HG03064 (cell line): ENCODE results near the gene STK10.

Experiments
- ATAC-seq: cut with Tn5 transposase; IDR thresholded peaks from one replicate; pipeline ENCODE4 v1.9.1; 2021; ENCODE audit warnings: low read depth; ENCODE audit not compliant: unreplicated experiment

STK10 gene

DNA sequence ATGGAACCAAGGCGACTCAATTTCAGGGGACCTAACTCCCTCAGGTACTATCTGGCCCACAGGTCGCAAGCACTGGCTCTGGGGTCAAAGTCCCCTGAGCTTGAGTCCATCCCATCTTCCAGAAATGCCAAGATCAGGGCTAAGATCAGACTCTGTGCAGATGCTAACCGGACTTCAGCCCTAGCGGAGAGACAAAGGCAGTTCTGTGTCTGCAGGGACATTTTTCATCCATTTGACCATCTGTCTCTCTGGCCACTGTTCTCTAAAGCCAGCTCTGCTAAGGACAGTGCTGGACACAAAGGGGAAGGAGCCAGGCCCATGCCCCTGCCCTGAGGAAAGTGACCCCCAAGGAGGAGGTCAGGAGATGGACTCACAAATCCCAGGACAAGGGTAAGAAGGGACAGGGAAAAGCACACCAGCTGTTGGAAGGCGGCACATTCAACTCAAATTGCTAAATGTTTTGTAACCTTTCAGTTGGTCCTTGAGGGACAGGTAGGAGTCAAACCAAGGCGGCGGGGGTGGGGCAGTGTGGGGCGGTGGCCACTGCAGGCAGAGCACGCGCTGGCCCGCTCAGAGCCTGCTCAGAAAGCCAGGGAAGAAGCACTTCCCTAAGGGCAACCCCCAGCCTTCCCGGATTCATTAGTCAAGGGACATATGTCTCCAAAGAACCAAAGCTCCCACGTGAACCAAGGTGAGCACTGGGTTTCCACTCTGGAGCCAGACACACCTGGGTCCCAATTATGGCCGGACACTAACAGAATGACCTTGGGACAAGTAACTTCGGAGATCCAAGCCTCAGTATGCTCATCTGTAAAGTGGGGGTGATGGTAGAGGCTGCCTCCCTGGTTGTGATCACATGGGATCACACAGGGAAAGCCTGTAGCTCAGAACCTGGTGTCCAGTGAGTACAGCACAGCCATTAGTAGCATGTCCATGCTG is 42.8 kb downstream of the STK10 start:
- ATAC-seq: no peak

DNA sequence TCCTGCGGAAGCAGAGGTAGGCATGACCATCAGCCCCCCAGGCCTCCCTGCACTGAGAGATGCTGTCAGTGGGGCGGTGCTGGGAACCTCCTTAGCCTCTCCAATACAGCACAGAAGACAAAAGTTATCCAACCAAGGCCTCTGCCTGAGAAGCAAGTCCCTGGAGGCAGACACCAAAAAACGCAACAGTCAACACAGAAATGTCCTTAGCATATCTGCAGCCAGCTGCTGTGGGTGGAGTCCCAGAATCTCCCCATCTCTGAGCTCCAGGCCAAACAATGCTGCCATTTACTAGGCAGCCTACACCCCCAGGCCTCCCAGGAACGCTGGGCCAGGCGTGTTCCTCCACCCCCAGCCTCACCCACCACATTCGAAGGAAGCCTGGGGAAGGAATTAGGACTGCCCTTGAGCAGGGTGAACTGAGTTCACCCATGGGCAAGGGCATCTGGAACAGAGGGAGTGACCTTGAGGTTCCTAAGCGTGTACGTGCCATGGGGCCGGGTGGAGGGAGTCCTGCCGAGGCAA is 43.7 kb downstream of the STK10 start:
- no peak for ATAC-seq

DNA sequence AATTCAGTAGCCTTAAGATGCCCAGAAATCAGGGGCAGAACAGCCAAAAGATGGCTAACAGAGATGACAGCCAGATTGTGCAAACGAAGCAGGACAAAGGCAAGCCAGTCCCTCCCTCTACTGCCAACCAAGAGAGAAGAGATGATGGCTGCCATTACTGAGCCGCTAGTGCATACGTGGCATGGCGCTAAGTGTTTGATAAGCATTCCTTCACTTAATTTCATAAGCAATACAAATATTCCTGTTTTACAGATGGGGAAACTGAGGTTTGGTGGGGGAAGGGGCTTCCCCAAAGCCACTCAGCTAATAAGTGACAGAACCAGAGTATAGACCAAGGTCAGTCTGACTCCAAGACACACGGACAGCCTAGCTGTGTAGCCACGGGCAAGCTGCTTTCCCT is 44.1 kb downstream of the STK10 start:
- ATAC-seq: no peak

DNA sequence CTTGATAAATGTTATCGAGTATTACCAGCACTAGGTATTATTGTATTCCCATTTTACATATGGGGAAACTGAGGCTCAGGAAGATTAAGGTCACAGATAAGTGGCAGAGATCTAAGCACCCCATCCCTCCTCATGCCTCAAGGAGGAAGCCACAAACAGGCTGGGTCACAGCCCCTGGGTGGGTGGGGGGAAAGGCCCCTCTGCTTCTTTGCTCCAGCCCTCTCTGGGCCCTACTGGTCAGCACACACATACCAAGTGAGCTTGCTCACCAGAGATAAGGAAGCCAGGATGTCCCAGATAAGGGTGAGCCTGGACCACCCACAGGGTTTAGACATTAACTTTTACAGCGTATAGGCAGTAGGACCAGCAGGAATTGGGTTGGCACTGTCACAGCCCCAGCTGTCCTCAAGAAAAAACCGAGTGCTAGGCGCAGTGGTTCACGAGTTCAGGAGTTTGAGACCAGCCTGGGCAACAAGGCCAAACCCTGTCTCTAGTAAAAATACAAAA is 45.3 kb downstream of the STK10 start:
- no peak for ATAC-seq

DNA sequence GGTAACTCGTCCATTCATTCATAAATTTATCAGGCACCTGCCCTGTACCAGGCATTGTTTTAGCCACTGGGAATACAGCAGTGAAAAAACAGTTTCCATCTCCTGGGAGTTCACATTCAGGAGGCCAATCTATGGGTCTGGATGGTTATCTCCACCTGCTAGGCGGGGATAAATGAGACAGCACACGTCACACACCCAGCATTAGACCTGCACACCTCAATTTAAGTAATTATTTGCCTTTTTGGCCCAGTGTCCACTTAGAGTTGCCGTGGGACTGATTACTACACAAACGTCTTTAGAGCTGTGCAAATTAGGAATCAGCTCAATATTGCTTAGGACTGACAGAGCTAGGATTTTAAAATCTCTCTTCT is 46.1 kb downstream of the STK10 start:
- no peak for ATAC-seq

DNA sequence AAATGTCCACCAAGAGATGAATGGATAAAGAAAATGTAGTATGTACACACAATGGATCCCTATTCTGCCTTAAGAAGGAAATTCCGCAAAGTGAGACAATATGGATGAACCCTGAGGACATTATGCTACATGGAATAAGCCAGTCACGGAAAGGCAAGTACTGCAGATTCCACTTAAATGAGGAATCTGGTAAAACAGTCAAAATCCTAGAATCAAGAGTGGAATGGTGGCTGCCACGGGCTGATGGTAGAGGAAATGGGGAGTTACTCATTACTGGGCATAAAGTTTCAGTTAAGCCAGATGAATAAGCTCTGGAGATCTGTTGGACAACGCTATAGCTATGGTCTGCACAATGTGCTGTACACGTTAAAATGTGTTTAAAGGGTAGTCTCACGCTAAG is 47.2 kb downstream of the STK10 start:
- no peak for ATAC-seq

DNA sequence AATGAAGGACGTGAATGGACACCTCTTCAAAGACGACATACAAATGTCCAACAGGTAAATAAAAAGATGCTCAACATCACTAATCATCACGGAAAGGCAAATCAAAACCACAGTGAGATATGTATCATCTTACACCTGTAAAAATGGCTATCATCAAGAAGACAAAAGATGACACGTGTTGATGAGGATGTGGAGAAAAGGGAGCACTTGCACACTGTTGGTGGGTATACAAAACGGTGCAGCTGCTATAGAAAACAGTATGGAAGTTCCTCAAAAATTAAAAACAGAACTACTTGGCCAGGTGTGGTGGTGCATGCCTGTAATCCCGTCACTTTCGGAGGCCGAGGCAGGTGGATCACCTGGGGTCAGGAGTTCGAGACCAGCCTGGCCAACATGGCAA is 47.9 kb downstream of the STK10 start:
- no peak for ATAC-seq

DNA sequence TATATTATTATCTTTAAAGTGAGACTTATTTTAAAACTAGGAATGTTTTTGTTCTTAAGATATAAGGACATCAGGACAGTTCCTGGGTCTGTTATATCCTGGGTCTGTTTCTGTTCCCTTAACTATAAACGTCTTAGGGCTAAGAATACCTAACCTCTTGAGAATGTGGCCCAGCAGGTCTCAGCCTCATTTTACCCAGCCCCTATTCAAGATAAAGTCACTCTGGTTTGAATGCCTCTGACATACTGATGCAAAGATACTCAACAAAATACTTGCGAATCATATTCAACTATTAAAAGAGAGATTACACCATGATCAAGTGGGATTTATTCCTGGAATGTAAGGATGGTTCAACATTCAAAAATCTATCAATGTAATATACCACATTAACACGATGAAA is 51.0 kb downstream of the STK10 start:
- ATAC-seq: no peak

DNA sequence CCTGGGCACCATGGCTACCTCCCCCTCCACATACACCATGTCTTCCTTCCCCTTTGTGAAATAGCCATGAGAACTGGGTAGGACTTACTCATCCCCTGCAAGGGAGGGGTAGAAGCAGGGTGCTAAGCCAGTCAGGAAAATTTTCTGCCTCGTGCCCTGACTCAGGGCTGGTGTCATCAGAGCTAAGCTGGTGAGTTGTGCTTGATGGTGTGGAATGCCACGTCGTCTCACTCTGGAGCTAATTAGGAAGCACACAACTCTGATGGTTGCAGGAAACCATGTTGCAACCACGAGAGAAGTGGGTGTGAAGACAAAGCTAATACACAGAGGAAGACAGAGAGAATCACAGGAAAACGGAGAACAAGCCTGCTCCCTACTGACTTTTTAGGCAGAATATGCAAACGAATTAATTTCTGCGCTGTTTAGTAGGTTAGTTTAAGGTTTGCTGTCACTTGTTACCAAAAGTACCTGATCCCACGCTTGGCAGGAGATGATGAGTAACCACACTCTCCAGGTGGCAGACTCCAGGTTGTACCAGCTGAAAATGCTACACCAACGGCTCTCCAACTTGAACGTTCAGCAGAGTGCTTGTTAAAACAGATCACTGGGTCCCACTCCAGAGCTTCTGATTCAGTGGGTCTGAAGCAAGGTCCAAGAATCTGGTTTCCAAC is 54.5 kb downstream of the STK10 start:
- ATAC-seq: no peak

DNA sequence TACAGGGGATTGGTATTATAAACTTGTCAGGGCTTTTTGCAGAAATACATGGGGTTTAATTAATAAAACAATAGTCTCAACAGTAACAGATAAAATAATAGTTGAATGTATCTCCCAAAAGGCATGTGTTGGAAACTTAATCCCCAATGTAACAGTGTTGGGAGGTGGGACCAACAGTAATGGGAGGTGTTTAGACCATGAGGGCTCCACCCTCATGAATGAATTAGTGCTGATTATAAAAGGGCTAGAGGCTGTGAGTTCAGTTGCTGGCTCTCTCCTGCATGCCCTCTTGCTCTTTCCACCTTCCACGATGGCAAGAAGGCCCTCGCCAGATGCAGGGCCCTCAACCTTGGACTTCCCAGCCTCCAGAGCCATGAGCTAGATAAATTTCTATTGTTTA is 56.3 kb downstream of the STK10 start:
- no peak for ATAC-seq

DNA sequence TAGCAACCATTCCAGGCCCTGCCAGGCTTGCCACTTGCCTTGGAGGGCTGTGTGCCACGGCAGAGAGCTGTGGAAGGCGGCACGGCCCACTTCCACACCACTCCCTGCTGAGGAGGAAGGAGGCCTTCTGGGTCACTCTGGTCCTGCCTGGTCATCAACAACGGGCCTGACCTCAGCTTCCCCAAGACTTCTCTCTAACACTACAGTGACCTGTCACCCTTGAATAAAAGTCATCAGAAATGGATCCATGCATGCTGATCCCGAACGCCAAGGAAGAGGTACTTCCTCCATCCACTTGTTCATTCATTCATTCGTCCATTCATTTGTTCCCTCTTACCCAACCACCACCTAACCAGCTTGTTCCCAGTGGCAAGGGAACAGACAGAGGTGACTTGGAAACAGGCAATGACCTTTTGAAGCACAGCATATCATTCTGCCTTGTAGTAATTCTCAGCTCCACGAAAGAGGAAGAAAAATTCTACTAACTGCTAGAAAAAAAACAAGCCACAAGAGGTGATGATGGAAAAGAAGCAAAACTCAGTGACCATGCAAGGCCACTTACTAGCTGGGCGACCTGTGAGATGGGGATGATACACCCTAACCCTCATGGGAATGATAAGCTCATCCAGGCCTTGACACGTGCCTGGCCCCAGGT is 58.6 kb downstream of the STK10 start:
- no peak for ATAC-seq

DNA sequence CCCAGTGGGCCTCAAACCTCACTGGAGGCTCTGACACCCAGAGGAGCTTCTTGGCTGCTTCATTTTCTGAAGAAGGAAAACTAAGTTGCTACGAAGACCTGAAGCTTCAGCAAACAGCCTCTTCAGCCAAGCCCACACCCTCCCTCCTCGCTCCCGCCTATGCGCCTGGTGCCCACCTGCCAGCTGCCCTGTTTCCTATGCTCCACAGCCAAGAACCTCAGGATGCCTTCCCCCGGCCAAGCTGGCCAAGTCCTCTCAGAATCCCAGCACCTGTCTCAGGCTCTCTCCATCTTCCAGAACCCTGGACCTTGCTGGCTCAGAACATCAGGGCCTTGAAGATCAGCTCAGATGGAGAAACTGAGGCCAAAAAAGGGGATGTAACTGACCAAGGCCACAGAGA is 60.4 kb downstream of the STK10 start:
- no peak for ATAC-seq

DNA sequence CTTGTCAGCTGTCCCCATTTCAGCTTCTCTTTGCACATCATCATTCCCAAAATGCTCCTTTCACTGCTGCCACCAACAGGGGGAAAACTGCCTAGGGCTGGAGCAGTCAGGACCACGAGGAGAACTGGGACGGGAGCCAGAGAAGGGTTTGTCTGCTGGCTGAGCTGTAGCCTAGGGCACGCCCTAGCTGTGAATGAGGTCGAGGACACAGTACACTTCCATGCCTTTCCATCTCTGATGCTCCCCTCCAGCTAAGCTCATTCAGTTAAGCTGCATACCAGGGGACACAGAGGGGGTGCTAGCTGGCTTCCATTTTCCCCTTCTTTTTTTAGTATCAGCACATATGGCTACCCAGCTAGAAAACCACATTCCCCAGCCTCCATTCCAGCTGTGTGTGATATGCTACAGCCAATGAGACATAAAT is 64.7 kb downstream of the STK10 start:
- ATAC-seq: no peak

DNA sequence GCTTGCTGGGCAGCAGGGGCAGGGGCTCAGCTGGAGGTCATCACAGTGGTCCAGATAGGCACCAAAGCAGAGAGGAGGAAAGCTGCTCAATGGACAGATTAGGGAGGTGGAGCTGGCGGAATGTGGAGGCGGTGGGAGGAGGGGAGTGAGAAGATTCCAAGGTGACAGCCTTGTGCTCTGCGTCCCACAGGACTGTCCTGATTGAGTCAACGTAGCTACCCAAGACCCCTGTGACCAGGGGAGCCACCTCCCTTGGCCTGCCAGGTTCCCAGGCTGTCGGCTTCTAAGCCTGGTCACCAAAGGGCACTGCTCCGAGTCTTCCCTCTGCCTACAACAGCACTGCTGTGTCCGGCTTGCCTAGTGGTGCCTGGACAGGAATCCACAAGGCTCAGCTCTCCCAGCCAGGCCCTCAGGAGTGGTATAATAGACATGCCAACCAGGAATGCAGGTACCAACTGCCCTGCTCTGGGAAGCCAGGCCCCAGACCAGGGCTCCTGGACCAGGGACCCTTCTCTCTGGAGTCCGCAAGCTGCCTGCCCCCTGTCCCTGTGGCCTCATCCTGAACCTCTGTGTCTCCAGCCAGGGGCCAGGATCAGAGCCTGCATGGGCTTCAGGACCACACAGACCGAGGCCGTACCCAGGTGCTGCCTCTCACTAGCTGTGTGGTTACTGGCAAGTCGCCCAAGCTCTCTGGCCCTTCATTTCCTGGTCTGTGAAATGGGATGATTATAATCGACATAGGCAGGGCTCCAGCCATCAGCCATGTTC is 67.9 kb downstream of the STK10 start:
- ATAC-seq: no peak

DNA sequence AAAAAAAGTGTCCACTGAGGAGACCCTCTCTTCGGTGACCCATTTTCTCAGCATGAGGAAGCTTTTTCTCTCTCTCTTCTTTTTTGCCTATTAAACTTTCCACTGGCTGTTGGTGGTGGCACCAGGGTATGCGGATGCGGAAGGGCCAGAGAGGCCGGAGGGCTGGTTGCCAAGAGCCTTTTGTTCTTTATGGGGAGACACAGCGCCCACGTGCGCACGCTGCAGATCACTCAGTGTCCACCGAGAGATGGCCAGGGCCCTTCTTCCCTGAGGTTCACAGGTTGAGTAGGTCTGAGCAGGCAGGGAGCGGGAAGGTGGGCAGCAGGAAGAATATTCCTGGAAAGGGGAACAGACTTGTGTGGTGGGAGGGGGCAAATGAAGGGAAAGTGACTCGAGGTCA is 69.1 kb downstream of the STK10 start:
- no peak for ATAC-seq

DNA sequence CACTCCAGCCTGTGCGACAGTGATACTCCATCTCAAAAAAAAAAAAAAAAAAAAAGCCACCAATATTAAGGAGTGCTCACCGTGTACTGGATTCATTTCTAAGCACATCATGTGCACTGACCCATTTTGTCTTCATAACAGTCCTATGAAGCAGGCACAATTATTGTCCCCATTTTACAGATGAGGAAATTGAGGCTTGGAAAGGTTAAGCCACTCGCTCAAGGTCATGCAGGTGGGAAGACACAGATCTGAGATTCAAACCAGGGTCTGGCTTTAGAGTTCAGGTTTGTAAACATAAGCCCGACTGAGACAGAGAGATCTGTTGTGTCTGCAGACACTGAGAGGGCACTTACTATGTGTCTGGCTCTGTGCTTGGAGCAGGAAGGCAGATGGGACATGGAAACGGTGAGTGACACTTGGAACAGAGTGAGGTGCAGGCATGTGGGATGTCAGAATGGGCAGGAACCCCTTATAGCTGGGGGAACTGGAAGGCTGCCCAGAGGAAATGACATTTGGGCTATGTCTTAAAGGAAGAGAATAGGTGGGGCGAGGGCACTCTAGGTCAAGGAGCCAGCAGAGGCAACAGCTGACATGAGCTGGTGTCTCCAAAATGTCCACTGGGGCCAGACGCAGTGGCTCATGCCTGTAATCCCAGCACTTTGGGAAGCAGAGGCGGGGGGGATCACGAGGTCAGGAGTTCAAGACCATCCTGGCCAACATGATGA is 69.9 kb downstream of the STK10 start:
- no peak for ATAC-seq

DNA sequence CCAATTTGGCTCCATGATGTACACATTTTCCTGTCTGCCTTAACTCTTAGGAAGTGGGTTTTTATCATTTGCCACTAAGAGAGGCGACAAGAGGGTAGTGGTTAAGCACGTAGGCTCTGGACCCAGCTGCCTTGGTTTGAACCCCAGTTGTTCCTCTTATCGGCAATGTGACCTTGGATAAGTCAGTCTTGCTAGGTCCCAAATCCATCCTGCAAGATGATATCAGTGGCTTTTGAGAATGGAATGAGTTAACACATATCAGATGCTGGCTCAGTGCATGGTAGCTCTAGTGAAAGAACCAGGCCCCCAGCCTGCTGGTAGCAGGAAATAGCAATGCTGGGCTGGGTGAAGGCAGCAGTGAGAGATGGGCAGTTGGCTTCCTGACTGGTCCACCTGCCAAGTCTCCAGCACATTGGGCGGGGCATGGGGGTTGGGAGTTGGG is 72.5 kb downstream of the STK10 start:
- ATAC-seq: no peak

DNA sequence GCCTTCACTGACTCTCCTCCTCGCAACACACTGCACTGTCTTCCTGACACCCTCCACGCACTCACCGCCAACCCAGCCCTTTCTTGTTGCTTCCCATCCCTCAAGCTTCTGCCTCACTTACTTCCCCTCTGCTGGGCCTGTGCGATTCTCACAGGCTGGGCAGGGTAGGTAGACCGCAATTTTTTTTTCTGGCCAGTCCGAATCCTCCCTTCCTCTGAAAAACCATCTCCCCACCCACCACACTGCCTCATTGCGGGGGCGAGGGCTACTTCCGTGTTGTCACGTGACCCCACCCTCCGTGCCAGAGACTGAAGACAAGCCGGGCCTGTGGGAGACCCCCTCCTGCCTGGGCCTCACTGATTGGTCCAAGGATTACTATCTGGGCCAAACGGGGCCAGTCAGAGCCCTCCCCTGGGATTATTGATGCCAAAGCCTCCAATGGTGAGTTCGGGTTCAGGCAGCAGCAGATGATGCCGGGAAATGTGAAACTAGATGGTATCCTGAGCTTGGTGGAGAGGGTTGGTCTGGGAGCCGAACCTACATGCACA is 73.1 kb downstream of the STK10 start:
- peak; percentile 36 for ATAC-seq

DNA sequence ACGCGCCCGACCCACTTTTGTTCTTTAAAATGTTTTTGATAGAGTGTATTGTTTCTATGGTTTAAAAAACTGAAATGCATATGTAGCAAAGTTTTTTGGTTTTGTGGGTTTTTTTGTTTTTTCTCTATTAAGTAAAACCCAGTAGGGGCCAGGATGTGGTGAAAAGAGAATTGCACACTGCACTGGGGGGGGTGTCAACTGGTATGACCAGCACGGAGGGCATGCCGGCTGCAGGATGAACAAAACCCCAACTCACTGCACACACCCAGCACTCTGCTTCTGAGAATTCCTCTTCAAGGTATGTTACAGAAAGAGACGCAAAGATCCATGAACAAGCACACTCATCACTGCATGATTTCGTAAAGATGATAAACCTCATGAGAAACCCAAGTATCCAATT is 75.0 kb downstream of the STK10 start:
- no peak for ATAC-seq
